KG1 (cell line): Measurements from ENCODE around the gene OSBPL3.

Source experiments
- DNase-seq: peaks from one replicate; lab custom pipeline; 2025; lab: John Stamatoyannopoulos, UW

Gene OSBPL3

DNA sequence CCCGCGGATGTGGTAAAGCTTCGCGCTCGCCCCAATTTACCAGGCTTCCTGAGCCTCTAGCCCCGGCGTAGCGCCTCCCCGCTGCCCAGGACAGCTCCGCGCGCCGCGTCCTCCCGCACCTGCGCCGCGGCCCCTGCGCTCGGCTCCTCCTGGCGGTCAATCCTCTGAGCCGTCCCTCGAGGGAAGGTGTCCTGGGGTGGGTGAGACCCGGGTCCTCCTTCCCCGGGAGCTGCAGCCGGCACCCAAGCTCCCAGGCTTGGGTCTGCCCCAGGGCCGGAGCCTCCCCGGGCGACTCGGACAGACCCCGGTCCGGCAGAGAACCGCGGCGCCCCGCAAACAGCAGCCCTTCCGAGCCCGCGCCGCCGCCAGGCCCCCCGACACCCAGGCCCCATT, 512 bp downstream of the OSBPL3 start:
- peak; percentile 28 for DNase-seq

DNA sequence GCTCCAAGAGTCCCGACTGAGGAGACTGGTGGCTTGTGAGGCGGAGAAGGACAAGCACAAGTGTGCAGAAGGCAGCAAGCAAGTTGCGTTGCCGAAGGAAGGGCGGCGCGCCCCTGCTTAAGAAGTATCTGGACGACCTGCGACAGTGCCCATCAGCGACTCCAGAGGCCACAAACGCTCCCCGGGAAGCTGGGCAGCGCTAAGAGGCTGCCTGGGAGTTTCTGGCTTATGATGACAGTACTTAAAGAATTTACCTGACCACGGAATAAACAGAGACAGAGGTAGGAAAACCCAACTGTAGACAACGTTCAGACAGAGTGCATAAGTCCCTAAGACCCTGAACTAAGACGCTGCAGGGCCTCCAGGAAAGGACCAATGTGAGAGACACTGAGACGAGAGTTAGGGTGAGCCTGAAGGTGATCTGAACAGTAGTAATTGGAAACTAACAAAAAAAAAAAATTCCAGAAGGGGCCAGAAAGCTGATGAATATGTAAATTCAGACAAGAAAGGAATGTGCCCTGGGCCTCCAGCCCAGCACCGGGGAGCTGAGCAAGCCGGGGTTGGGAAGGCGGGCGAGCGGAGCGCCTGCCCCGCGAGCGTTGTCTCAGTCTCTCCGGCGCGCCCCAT, 1.0 kb downstream of the OSBPL3 start:
- DNase-seq = no peak

DNA sequence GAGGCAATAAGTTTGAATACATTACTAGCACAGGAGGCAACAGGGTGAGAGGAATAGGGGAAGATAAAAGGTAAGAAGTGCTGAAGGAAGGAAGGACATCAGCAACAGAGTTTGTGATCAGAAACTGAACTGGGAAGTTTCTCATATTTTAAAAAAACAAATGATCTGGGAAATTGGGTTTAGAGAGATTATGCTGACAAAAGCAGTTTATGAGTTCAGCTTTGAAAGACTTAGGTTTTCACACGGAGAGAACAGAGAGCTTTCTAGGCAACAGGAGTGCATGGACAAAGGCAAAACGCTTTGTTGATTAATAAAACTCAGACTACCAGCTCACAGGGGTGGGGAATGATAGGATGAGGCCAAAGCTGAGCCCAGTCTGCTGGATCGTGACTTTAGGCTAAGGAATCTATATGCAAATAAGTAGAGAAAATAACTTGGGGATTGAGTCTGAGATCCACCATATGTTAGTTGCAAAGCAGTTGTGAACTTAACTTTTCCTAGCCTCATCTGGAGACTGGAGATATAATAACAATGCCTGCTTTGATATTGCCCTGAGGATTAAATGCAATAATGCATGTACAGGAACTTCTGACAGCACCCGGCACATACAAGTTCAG, 4.2 kb downstream of the OSBPL3 start:
- DNase-seq = no peak

GRCh38 chr7:24975172-24975571, 4.8 kb downstream of the OSBPL3 start:
- no peak for DNase-seq

DNA sequence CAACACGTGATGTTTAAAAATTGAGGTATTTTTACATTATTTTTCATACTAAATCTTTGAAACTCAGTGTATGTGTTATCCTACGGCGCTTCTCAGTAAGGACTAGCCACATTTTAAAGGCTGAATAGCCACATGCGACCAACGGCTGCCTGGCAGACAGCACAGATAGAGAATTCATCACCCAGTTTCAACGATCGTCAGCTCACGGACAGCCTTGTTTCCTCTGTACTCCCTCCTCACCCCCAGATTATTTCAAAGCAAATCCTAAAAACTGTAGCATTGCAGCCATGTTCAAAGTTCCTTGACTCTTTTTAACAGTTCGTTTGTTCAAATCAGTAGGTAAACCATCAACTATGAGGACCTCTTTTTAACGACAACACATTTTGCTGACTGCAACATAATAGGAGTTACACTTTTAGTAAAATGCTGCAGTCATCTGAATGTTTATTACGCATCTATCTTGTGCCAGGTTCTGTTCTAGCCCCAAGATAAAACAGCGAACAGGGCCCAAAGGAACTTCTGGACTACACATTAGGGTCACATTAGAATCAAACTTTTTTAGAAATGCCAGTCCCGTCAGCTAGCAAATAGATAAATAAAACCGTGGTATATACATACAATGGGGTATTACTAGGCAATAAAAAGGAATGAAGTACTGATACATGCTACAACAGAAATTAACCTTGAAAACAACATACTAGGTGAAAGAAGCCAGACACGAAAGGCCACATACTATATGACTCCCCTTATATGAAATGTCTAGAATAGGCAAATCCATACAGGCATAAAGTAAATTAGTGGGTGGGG, 5.7 kb downstream of the OSBPL3 start:
- no peak for DNase-seq

DNA sequence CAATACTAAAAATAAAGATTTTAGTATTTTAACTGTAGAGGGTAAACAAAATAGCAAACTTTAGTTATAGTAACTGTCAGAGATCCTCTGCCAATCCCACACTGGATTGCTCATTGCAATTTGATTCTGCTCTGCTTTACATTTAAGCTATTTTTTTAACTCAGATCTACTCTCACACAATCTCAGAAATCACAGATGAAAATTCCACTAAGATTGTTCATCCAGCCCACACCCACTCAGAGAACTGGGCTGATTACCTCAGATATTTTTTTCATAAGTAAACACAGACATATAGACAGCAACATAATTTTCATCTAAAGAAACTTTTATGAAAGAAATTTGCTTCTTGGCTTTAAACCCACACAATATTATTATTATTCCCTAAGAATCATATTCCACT, 7.0 kb downstream of the OSBPL3 start:
- no peak for DNase-seq

DNA sequence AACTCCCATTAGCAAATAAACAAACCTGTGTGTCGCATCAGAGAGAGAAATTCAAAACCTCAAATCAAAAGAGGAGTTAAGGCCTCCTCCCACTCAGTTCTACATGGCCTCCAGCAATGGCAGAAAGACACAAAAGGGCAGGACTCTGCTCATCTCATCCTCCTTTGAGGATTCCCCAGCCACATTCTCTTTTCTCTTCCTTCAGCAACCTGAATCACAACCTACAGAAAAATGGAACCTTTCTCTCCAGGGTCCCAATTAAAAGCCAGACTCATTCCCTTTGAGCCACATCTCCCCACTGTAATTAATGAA, 7.9 kb downstream of the OSBPL3 start:
- DNase-seq = no peak

DNA sequence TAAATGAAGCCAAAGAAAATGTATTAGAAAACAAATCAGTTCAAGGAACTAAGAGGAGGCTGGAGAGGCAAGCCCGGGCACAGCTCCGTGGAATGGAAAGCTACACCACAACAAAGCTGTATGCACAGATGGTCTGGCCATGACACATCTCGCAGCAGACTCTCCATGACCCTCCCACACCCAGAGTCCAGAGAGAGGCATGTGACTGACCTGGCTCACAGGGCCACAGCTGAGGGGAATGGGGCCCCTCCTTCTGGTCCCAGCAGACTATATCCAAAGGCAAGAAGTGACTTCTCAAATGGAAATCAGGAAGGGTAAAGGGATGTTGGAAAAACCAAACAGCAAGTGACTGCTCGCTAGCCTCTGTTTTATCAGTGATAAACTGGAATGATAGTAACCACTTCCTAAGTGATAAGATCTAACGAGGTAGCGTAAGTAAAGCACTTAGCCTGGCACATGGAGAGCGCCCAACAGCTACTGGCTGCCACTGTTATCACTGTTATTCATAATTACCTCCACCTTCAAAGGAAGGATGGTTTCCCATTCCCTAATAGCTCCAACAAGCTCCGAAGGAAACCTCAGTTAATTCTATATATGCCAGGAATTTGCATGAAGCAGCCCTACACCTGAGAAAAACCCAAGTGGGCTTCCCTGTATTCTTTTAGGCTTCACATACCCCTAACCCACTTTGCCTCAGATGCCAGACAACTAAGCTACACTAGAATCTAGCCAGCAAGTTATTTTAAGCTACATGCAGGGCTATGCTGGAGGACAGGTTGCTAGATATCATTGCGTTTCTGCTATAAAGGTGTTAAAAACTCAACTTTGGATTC, 8.4 kb downstream of the OSBPL3 start:
- DNase-seq = no peak

DNA sequence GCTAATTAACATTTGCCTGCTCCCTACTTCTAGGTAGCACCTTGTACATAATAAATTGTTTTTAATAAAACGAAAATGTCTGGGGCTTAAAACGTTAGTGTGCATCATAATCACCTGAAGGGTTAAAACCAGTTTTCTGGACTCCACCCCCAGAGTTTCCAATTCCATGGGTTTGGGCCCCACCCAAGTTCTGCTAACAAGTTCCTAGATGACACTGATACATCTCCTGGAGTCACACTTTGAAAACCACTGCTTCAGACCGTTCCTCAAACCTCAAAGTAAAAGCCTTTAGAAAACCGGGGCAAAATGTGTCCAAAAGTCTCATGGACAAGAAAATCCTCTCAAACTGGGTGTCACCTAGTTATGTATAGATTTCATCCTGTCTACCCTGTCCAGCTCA, 9.3 kb downstream of the OSBPL3 start:
- no peak for DNase-seq

- no peak for DNase-seq
Measured at GRCh38 chr7:24968165-24968564, 11.8 kb downstream of the OSBPL3 start.

DNA sequence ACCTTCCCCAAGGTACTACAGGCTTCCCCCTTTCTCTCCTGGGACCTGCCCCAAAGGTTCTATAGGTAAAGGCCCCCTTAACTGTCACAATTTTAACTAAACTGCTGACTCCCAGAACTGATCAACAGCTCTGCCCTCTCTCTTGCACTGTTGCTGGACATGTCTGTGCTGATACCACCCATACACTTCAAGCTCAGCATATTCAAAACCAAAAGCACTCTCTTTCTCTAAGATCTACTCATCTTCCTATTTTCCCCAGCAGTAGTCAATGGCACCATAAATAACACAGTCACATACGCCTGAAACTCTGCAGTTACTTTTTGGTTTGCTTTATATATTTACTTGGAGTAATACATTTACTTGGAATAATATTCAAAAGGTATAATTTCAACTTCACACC, 12.3 kb downstream of the OSBPL3 start:
- no peak for DNase-seq

DNA sequence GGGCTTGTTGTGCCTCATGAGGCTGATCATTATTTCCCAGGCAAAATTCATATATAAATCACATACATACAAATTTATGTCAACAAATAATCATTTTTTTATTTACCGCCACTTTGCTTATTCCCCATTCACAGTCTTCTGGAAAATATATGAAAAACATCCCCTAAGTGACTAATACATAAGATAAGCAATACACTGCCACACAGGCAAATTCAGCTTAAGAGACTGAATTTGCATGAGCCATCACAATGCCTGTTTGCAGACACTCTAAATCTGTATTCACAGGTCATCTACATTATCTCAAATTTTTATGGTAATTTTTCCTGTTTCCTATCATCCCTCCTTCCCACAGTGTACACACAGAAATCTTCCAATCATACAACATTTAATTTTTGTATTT, 13.2 kb downstream of the OSBPL3 start:
- no peak for DNase-seq

DNA sequence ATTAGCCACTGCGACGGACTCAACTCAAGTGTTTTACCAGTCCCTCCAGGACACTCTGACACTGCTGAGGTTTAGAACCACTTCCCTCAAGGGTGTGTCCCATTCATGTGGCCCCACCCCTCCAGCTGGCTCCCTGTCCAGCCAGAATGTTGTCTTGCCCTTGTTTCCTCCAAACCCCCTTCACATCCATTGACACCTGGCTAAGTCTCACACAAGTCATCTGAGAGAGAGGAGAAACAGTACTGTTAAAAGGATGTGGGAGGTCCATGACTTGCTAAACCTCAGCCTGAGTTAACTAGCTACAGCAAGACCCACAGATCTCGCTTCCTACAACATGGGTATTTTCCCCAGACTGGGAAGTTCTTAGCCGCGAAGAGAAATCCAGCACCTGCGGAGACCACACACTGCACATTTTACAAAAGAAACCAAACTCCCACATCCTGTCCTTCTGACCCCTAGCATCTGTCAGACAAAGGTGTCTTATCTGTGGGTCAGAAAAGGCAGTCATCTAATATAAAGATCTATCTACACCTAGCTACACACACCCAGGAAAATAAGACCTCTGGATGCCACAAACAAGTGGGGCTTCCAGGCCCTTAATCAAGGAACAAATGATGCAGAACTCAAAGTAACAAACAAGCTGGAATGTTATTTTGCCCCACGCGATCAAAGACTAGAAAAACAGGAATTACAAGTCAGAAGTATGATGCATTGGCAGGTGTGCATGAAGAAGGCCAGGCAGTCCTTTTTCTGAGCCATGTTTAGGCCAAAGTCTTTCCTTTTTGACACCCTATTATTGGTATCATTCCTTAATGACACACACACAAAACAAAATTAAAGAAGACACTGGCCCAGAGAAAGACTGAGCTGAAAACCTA, 13.9 kb downstream of the OSBPL3 start:
- no peak for DNase-seq

DNA sequence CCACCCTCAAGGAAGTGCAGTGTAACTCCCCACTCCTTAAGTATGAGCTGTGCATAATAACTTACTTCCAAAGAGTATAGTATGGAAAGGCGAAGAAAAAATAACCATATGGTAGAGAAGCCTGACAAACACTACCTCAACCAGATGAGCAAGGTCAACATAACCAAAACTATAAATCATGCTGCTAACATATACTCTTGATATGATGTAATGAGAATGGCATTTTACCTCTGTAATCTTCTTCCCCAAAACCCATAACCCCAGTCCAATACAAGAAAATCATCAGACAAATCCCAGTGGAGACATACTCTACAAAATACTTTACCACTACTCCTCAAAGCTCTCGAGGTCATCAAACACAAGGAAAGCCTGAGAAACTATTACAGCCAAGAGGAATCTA, 15.8 kb downstream of the OSBPL3 start:
- DNase-seq = no peak

DNA sequence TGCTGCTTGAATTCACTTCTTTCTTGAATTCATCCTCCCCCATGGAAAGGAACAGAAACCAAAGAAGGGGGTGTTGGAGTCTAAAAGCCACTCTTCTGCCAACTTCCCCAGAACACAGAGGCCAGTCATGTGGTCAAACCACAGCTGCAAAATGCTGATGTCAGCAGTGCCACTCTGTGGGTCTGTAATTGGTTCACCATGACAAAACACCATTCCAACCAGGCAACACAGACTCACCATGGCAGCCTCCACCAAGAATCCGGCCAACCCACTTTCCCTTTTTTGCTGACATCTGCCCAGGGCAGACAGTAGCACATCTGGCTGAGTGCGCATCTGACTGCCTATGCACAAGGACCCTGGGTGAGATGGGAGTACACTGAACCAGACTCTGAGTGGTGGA, 16.8 kb downstream of the OSBPL3 start:
- peak; percentile 44 for DNase-seq

DNA sequence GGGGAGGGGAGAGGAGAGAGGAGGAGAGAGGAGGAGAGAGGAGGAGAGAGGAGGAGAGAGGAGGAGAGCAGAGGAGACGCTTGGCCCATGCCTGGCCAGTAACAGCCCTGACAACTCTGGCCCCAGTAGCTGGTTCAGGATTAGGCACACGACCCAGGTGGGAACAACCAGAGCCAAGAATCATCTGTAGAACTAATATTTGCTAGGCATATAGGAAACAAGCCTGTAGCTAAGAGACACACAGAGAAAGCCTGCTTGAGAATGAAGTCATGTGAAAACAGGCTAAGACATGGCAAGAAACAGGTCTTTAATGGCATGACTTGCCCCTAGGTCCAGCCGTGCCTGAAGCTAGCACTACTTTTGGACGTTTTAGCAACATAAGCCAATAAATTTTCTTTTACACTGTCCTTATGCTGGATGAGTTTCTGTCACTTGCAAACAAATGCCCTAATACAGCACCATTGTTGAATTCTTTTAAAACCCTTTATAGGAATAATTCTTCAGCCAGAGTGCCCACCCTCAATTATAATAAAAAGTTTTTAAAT, 17.5 kb downstream of the OSBPL3 start:
- DNase-seq = no peak

DNA sequence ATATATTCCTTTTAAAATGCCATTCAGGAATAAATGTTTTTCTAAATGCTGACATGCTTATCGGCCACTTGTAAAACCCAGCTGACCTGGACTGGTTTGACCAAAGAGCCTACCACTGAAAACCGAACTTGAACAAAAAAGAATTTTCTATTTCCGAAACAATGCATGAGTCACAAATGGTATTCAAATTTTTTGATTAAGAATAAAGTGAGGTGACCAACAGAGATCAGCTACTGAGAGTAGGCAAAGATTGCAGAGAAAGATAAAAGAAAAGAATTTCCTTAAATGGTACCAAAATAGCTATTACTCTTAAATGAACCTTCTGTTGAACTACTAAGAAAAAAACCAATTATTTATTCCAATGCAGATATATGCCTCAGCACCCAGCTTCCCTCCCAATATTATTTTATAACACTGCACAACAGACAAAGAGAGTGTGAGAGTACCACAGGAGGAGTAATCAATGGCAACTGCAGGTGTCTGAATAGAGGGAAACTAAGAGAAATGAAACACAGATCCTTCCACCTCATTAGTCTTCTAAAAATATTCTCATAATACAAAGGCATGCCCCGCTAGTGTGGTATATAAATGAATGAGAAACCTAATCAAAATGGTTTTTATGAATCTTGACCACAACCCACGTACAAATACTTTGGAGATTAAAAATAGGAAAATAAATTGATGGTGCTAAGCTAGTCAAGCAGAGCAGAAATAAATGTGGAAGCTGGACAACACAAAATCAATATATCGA, 20.1 kb downstream of the OSBPL3 start:
- DNase-seq = no peak

DNA sequence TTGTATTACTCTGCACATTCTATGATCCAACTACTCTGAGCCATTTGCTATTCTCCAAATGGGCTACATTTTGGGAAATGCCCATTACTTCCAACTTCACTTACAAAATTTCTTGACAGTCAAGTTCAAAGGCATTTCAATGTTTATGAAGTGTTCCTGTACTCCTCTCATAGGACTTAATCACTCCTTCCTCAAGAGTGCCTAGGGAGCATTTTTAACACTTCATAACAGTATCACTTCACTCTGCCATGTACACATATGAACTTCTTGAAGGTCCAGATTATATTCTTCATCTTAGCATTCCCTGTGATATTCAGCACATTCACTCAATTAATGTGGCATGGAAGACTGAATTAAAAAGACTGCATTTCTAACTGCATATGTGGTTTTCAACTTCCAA, 21.6 kb downstream of the OSBPL3 start:
- DNase-seq = no peak

- no peak for DNase-seq
Measured at GRCh38 chr7:24956021-24956420, 24.0 kb downstream of the OSBPL3 start.

DNA sequence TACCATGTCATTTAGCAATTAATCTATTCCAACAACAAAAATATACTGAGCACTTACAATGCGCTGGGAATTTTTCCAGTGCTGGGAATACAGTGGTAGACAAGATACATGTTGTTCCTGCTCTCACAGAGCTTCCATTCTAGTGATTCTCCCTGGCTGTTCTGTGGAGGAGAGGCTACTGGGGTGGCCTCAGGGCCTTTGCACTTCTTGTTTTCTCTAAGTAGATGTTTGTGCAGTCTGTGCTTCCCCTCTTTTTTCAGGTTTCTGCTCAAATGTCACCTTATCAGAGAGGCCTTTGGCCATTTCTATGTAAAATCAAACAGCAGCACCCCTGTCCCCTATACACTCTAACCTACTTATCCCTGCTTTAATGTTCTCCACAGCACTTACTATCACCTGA, 24.7 kb downstream of the OSBPL3 start:
- no peak for DNase-seq

DNA sequence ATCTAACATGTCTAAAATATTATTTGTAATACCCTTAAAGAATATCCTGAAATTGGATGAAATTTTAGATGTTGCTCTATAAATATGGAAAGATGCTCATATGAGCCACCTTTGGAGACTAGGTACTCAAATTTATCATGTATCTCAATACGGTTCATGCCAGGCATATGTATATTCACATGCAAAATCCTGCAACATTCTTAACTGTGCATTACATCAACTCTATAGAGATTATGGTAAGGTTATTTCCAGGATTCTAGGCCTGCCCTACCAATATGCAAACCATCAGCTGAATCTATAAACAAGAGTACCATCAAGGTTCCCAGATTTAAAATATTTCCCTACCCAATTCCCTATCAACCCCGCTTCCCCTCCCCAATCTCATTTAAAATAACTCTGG, 27.5 kb downstream of the OSBPL3 start:
- no peak for DNase-seq
